HCT116 (cell line): ENCODE results near the gene HSP90AA1.

ENCODE experiments used
- CTCF ChIP-seq, 3 experiments: fragments of 200-600 bp in 1 of 3; sonication (generic) in 1 of 3; IDR thresholded peaks in 2 of 3; conservative IDR thresholded peaks in 1 of 3; 2 replicates each; pipeline ENCODE4 v1.5.1; 2012 to 2017; ENCODE audit warnings: low read depth in 2 of 3, low read length in 2 of 3, antibody characterized with exemption in 1 of 3, borderline replicate concordance in 1 of 3, control low read depth in 1 of 3, mild to moderate bottlenecking in 1 of 3, mixed read lengths in 1 of 3, mixed run types in 1 of 3, moderate library complexity in 1 of 3; ENCODE audit not compliant: insufficient read depth in 1 of 3
- POLR2A ChIP-seq: IDR thresholded peaks from 2 replicates; pipeline ENCODE4 v1.7.0; 2011; ENCODE audit warnings: borderline replicate concordance; ENCODE audit not compliant: insufficient read depth, insufficient read length; ENCODE audit errors: extremely low read depth
- SIN3A ChIP-seq: IDR thresholded peaks from 2 replicates; pipeline ENCODE4 v1.6.1; 2012; ENCODE audit warnings: low read depth
- YY1 ChIP-seq: IDR thresholded peaks from 2 replicates; pipeline ENCODE4 v1.6.1; 2011; ENCODE audit warnings: low read length, low read depth, moderate library complexity, mild to moderate bottlenecking; ENCODE audit not compliant: insufficient replicate concordance; ENCODE audit errors: extremely low read depth
- ZFX ChIP-seq: fragments of 450-650 bp; IDR thresholded peaks from 2 replicates; pipeline ENCODE4 v1.6.1; 2017

GRCh38 chr14:102120888-102121287 lies 34.0 kb upstream of the HSP90AA1 start:
- no peak for TF ChIP-seq CTCF (IDR thresholded peaks at IDR 0.05 in 2 of 3, conservative IDR thresholded peaks at IDR 0.05 in 1 of 3; ENCODE audit: borderline replicate concordance in 1 of 3, insufficient read depth in 1 of 3, low read depth in 2 of 3, low read length in 2 of 3)
- no peak for TF ChIP-seq YY1
- no peak for TF ChIP-seq SIN3A
- no peak for TF ChIP-seq POLR2A
- no peak for TF ChIP-seq ZFX
